Putamen (tissue), 1 donor: ENCODE data around the gene SLC8A2.

Source experiments
- DNase-seq: peaks from one replicate; pipeline ENCODE4 v3.0.0-alpha.2; 2016; ENCODE audit warnings: low spot score

The SLC8A2 gene

GRCh38 chr19:47471733-47472457 is at the start of gene SLC8A2:
Gene SLC8A2, minus strand, starts transcription at chr19:47471893. Its CDS starts 5,490 bp downstream, at chr19:47466403.
- DNase-seq = no peak

DNA sequence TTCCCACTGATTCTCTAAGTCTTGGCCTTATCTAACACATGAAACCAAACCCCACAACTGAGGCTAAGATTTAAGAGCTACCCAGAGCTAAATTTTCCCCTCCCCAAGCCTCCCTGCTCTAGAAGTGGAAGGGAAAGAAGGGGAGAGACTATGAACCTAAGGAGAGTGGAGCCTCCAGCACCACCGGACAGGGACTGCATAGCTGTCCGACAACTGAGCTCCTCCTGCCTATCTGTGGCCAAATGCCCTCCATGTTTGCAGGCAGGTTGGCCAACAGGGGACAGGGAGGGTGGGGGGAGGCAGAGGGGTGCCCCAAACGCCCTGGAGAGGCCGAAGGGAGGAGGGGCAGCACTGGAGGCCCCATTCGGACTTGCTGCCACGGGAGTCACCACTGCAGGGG is 49.1 kb upstream of the SLC8A2 start:
- DNase-seq = no peak

- DNase-seq = no peak
These were observed 48.7 kb upstream of the SLC8A2 start for GRCh38 chr19:47520343-47520806.

GRCh38 chr19:47518854-47519253 is 47.2 kb upstream of the SLC8A2 start:
- no peak for DNase-seq

GRCh38 chr19:47518139-47518538 is 46.4 kb upstream of the SLC8A2 start:
- DNase-seq = no peak

GRCh38 chr19:47514869-47515588 is 43.3 kb upstream of the SLC8A2 start, which contains the start of gene NAPA:
Gene NAPA, minus strand, starts transcription at chr19:47515063. Its CDS starts 123 bp downstream, at chr19:47514940.
- peak; percentile 100 for DNase-seq

DNA sequence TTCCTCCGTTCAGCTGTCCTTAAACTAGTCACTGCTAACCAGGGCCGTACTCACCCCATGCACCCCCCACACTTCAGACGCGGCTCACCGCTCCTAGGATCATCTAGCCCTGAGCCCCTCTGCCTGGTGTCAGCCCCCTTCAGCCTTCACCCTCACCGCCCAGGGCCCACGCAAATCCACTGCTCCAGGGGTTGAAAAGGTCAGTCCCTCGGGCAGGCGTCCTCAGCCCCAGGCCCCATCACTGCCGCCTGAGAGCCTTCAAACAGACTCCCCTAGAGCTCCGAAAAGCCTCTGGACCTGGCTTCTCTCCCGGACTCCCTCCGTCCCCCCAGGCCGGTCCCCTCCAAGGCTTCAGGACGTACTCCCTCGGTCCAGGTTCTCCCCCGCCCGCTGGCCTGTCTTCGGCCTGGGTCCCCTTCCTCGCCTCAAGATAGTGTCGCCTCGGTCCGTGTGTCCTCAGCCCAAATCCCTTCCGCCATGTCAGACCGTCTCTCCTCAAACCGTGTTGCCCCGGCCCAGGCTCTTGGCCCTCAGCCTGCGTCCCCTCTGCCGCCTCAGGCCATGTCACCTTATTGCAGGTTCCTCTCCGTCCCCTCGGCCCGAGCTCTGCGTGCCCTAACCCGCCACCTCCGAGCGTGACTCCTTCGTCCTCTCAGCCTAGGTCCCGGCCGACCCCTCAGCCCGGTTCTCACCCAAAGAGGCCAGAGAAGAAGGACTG is 42.6 kb upstream of the SLC8A2 start:
- no peak for DNase-seq

DNA sequence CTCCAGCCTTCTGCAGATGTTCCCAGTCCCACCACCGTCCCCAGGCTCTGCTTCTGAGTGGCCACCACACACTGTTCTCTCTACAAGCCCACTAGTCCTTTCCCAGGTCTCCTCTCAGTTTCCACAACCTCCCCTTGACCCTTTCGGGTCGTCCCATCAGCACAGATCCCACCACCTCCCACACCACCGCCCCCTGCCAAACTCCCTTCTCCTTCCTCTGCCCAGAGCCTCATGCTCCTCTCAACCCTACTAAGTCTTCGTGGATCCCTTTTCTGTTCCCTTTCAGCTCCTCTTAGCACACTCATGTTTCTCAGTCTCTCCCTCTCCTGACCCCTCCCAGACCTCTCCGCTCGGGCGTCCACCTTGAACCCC is 41.2 kb upstream of the SLC8A2 start:
- DNase-seq = no peak

GRCh38 chr19:47512183-47512947 is 40.7 kb upstream of the SLC8A2 start:
- no peak for DNase-seq

- DNase-seq = no peak
These were observed 40.0 kb upstream of the SLC8A2 start for GRCh38 chr19:47511681-47512080.

DNA sequence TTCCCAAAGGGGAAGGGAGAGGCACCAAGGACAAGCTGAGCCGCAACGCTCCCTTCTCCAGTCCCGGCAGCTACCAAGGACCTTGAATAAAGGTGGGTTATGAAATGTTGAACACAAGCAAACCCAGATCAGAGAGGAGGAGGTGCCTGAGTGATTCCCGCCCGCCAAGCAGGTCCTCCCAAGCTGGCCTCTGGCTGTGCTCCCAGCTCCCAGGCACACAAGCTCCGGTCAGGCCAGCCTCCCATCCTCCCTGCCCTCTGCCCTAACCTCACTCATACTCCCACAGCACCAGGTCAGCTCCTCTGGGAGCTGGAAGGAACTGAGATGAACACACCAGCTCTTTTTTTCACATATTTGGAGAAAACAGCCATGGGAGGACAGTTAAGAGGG is 39.4 kb upstream of the SLC8A2 start:
- no peak for DNase-seq

DNA sequence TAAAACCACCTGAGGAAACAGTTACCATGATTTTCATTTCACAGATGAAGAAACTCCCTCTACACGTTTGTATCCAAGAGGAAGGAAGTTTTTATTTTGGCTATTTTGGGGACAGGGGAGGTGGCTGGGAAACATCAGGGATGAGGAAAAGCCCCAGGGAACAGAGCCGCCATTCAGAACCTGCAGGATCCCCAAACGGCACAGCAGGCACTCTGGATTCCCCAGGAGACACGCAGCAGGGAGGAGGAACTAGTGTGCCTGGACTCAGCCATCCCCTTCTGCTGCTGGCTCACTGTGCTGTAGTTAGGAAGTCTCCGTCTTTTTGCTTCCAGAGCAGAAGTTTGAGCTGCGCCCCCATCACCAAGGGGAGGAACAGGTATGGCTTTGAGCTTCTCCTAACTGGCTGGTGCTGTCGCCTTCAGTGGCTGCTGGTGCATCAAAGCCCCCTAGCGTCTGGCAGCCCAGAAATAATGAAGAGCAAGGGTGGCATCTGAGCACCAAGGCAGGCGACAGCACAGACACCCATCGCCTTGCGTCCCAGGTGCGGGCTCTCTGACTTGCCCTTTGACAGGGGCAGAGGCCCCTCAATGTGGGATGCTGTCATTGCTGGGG is 38.9 kb upstream of the SLC8A2 start:
- no peak for DNase-seq

DNA sequence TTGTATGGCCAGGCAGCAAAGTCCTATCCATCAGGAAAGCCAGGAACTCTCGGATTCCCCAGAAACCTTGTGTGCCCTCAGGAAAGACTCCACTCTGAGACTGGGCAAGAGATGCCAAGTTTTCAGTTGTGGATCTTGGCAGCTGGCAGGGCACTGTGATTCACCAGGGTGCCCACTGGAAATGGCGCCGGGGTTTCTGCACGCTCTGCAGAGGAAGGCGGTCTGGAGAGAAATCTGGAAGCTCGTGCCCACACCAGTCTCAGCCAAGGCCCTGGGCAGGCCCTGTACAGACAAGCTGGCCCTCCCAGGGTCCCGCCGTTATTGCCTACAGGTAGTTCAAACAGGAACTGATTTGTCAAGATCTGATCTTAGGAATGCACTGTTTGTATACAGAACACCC is 38.3 kb upstream of the SLC8A2 start:
- DNase-seq = no peak

DNA sequence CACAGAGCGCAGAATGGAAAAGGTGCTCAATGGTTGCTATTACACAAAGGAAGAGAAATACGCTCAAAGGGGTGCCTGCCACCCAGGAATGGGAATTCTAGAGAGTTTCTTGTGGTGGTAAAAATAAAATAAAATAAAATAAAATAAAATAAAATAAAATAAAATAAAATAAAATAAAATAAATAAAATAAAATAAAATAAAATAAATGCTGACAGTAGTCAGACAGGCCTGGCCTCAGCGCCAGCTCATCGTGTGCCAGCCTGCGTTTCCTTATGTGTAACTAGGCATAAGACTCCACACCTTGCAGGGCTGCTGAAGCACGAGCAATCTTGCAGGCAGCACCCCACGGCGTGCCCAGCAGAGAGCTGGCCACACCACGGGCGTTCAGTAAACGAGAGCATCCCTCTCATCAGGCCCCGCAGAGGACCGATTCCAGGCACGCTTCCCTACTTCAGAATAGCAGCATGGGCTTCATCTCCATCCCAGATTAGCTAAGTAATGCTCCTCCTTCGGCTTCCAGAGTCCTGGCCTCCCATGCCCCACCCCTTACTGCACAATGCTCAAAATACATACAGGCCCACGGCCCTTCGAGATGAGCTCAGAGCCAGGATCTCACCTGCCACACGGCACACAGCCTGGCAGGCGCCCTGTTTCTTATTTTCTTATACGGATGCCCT is 37.6 kb upstream of the SLC8A2 start:
- no peak for DNase-seq

- DNase-seq = no peak
These were observed 37.0 kb upstream of the SLC8A2 start for GRCh38 chr19:47508721-47509120.

- DNase-seq = no peak
These were observed 36.3 kb upstream of the SLC8A2 start for GRCh38 chr19:47507924-47508553.

DNA sequence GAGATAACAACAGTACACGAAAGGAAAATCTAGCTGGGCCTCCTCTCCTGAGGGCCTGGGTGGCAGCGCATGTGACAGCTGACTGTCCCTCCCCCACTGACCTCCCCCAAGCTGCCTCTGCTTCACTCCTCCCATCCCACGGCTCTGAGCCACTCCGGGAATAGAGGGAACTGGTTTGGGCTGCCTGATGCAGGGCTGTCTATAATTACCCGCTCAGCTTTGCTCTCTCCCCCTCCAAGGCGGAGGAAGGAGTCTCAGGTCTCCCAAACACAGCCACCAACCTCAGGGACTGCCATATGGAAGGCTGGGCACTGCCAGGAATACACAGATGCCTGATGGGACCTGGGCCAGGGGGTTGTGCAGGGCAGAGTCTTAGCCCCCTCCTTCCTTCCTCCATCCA is 35.3 kb upstream of the SLC8A2 start:
- DNase-seq = peak; percentile 63

GRCh38 chr19:47506459-47506858 is 34.8 kb upstream of the SLC8A2 start:
- no peak for DNase-seq

GRCh38 chr19:47505506-47505905 is 33.8 kb upstream of the SLC8A2 start:
- no peak for DNase-seq

GRCh38 chr19:47503826-47504150 is 32.1 kb upstream of the SLC8A2 start:
- DNase-seq = no peak
